ENCODE measurements around the gene XPO4. TPM values are rescaled to one million over a fixed set of nuclear protein-coding genes. Genes with fewer than 3 reads are reported as not detected.

Gene XPO4
- total RNA-seq, 1 donor from 2014 or later, result 21.2 TPM

- no peak for DNase-seq (ENCODE audit: low read depth)
- H3K4me3 ChIP-seq (ENCODE audit: low read depth, low read length), result no peak overlapping the region
- no peaks in the 10 kb centered on the region for H3K27me3 ChIP-seq (ENCODE audit: control insufficient read depth, insufficient read depth, low read length)
- TF ChIP-seq CTCF (IDR thresholded peaks at IDR 0.05; ENCODE audit: insufficient read depth, low read length, poor library complexity, severe bottlenecking), result no peak
- H3K36me3 ChIP-seq (ENCODE audit: control insufficient read depth, insufficient read depth, low read length), result no peaks in the 10 kb centered on the region
These were observed 8.5 kb upstream of the XPO4 start for GRCh38 chr13:20911037-20911436.

- Histone ChIP-seq H3K27me3 (ENCODE audit: control insufficient read depth, insufficient read depth, low read length) (no peaks in the 10 kb centered on the region), H3K36me3 (ENCODE audit: control insufficient read depth, insufficient read depth, low read length) (no peaks in the 10 kb centered on the region), H3K4me3 (ENCODE audit: low read depth, low read length) (no peak overlapping the region)
- DNase-seq (ENCODE audit: low read depth), result no peak
- TF ChIP-seq CTCF (IDR thresholded peaks at IDR 0.05; ENCODE audit: insufficient read depth, low read length, poor library complexity, severe bottlenecking), result no peak
These were observed 6.4 kb upstream of the XPO4 start for GRCh38 chr13:20908714-20909497.

- no peaks in the 10 kb centered on the region for H3K36me3 ChIP-seq (ENCODE audit: control insufficient read depth, insufficient read depth, low read length)
- TF ChIP-seq CTCF (IDR thresholded peaks at IDR 0.05; ENCODE audit: insufficient read depth, low read length, poor library complexity, severe bottlenecking), result no peak
These were observed 2.4 kb upstream of the XPO4 start for GRCh38 chr13:20904908-20905307.

GRCh38 chr13:20903164-20903475, 574 bp upstream of the XPO4 start:
- Histone ChIP-seq H3K4me3 (ENCODE audit: low read depth, low read length) (peak overlapping the region; percentile 95), H3K27me3 (ENCODE audit: control insufficient read depth, insufficient read depth, low read length) (no peaks in the 10 kb centered on the region), H3K36me3 (ENCODE audit: control insufficient read depth, insufficient read depth, low read length) (no peaks in the 10 kb centered on the region)
- no peak for TF ChIP-seq CTCF (IDR thresholded peaks at IDR 0.05; ENCODE audit: insufficient read depth, low read length, poor library complexity, severe bottlenecking)
- DNase-seq (ENCODE audit: low read depth), result no peak

More at GRCh38 chr13:20904908-20905307, 2.4 kb upstream of the XPO4 start:
- no peak for DNase-seq (ENCODE audit: low read depth)
- no peaks in the 10 kb centered on the region for H3K27me3 ChIP-seq (ENCODE audit: control insufficient read depth, insufficient read depth, low read length)
- H3K4me3 ChIP-seq (ENCODE audit: low read depth, low read length), result no peak overlapping the region

GRCh38 chr13:20901668-20902437, 693 bp downstream of the XPO4 start:
- no peak for TF ChIP-seq CTCF (IDR thresholded peaks at IDR 0.05; ENCODE audit: insufficient read depth, low read length, poor library complexity, severe bottlenecking)

More at GRCh38 chr13:20901668-20902437, 693 bp downstream of the XPO4 start:
- Histone ChIP-seq H3K4me3 (ENCODE audit: low read depth, low read length) (peak overlapping the region; percentile 95), H3K27me3 (ENCODE audit: control insufficient read depth, insufficient read depth, low read length) (no peaks in the 10 kb centered on the region), H3K36me3 (ENCODE audit: control insufficient read depth, insufficient read depth, low read length) (no peaks in the 10 kb centered on the region)
- no peak for DNase-seq (ENCODE audit: low read depth)
